H1 (cell line): ENCODE measurements around the gene DLK1.

ENCODE experiments used
- ATF3 ChIP-seq: IDR thresholded peaks from 2 replicates; pipeline ENCODE4 v1.6.1; 2011; ENCODE audit warnings: low read depth, mild to moderate bottlenecking, low read length; ENCODE audit not compliant: insufficient read depth
- CREB1 ChIP-seq: IDR thresholded peaks from 2 replicates; pipeline ENCODE4 v1.6.1; 2012; ENCODE audit warnings: inconsistent platforms
- GABPA ChIP-seq: IDR thresholded peaks from 2 replicates; pipeline ENCODE4 v1.6.1; 2011; ENCODE audit warnings: mild to moderate bottlenecking, low read length, moderate library complexity, borderline replicate concordance; ENCODE audit not compliant: insufficient read depth
- JUN ChIP-seq: IDR thresholded peaks from 2 replicates; pipeline ENCODE4 v1.6.1; 2011; ENCODE audit warnings: low read depth, mild to moderate bottlenecking, improper control_type of control experiment, low read length
- NRF1 ChIP-seq: IDR thresholded peaks from 2 replicates; pipeline ENCODE4 v1.6.1; 2011; ENCODE audit warnings: mild to moderate bottlenecking, low read depth, low read length, improper control_type of control experiment
- POLR2A ChIP-seq, 2 experiments: IDR thresholded peaks; 1 replicate in 1 of 2; 2 replicates in 1 of 2; pipeline ENCODE4 v1.6.1; 2011; ENCODE audit warnings: low read depth in 2 of 2, low read length in 2 of 2, mild to moderate bottlenecking in 2 of 2; ENCODE audit errors: control extremely low read depth in 1 of 2
- RAD21 ChIP-seq, 2 experiments: IDR thresholded peaks in 1 of 2; conservative IDR thresholded peaks in 1 of 2; 2 replicates each; pipeline ENCODE4 v1.6.1; 2011; ENCODE audit warnings: low read depth in 2 of 2, low read length in 2 of 2, improper control_type of control experiment in 1 of 2, inconsistent platforms in 1 of 2, mild to moderate bottlenecking in 1 of 2, moderate library complexity in 1 of 2
- SIRT6 ChIP-seq: IDR thresholded peaks from one replicate; pipeline ENCODE4 v1.7.1; 2012; ENCODE audit warnings: low read length, inconsistent platforms
- TAF7 ChIP-seq: optimal IDR thresholded peaks from 2 replicates; pipeline ENCODE3; 2011; ENCODE audit warnings: low read depth, mild to moderate bottlenecking, inconsistent platforms, low read length, moderate library complexity, borderline replicate concordance
- TEAD4 ChIP-seq: IDR thresholded peaks from 2 replicates; pipeline ENCODE4 v1.6.1; 2012; ENCODE audit warnings: low read depth, low read length, inconsistent platforms, mixed read lengths
- YY1 ChIP-seq: IDR thresholded peaks from 2 replicates; pipeline ENCODE4 v1.6.1; 2011; ENCODE audit warnings: low read depth, mild to moderate bottlenecking, low read length
- ZNF274 ChIP-seq: IDR thresholded peaks from 2 replicates; pipeline ENCODE4 v1.7.0; 2012; ENCODE audit warnings: low read length, borderline replicate concordance; ENCODE audit errors: extremely low read depth
- TF ChIP-seq, protein P1 (sequence below), 3 experiments: IDR thresholded peaks; 1 replicate in 2 of 3; 2 replicates in 1 of 3; pipeline versions ENCODE4 v1.5.1 to v1.6.1; 2011; ENCODE audit warnings: low read length in 3 of 3, mild to moderate bottlenecking in 3 of 3, inconsistent platforms in 2 of 3, low read depth in 1 of 3, moderate library complexity in 1 of 3; ENCODE audit not compliant: insufficient read depth in 1 of 3; ENCODE audit errors: control extremely low read depth in 1 of 3

- TF ChIP-seq POLR2A (IDR thresholded peaks at IDR 0.05; ENCODE audit: control extremely low read depth in 1 of 2, low read depth in 2 of 2, low read length in 2 of 2), result no peak
- no peak for TF ChIP-seq TEAD4
- no peak for TF ChIP-seq JUN
- no peak for TF ChIP-seq ZNF274
- no peak for TF ChIP-seq YY1
- TF ChIP-seq TAF7, result no peak
- TF ChIP-seq CREB1, result no peak
- TF ChIP-seq, protein P1, sequence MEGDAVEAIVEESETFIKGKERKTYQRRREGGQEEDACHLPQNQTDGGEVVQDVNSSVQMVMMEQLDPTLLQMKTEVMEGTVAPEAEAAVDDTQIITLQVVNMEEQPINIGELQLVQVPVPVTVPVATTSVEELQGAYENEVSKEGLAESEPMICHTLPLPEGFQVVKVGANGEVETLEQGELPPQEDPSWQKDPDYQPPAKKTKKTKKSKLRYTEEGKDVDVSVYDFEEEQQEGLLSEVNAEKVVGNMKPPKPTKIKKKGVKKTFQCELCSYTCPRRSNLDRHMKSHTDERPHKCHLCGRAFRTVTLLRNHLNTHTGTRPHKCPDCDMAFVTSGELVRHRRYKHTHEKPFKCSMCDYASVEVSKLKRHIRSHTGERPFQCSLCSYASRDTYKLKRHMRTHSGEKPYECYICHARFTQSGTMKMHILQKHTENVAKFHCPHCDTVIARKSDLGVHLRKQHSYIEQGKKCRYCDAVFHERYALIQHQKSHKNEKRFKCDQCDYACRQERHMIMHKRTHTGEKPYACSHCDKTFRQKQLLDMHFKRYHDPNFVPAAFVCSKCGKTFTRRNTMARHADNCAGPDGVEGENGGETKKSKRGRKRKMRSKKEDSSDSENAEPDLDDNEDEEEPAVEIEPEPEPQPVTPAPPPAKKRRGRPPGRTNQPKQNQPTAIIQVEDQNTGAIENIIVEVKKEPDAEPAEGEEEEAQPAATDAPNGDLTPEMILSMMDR (IDR thresholded peaks at IDR 0.05; ENCODE audit: control extremely low read depth in 1 of 3, insufficient read depth in 1 of 3, low read depth in 1 of 3, low read length in 3 of 3), result no peak
- no peak for TF ChIP-seq SIRT6
- TF ChIP-seq ATF3, result no peak
- no peak for TF ChIP-seq RAD21 (IDR thresholded peaks at IDR 0.05 in 1 of 2, conservative IDR thresholded peaks at IDR 0.05 in 1 of 2; ENCODE audit: low read depth in 2 of 2, low read length in 2 of 2)
- TF ChIP-seq NRF1, result no peak
- no peak for TF ChIP-seq GABPA
These were observed 14.2 kb upstream of the DLK1 start for GRCh38 chr14:100712490-100712889.
